ENCODE measurements around the gene CACNA2D3.

GRCh38 chr3:55017876-55018275 is 895.5 kb downstream of the CACNA2D3 start:
- TF ChIP-seq POLR2AphosphoS5 (IDR thresholded peaks at IDR 0.05; ENCODE audit: insufficient read depth in 1 of 2, low read depth in 1 of 2): no peak
- no peak for TF ChIP-seq POLR2A (IDR thresholded peaks at IDR 0.05)
- TF ChIP-seq CTCF (IDR thresholded peaks at IDR 0.05): no peak
